ENCODE data around the gene ANKEF1.

DNA sequence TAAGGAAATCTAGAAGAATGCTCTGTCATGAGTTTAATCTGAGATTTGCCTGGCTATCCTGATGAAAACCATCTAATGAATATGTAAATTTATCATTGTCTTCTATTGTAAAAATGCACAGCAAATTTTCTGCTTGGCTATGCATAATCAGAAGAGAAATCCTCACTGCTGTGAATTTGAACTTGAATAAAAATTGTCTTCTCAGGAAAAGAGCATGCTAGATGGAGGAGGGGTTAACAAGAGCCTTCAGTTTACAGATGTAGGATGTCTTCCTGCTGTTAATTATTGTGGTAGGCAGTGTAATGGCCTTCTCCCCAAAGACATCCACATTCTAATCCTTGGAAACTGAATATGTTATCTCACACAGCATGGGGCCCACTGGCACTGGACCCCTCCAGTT lies 45.8 kb downstream of the ANKEF1 start:
- TF ChIP-seq POLR2A (IDR thresholded peaks at IDR 0.05; ENCODE audit: low read depth, low read length) = no peak
- TF ChIP-seq TAF1 (IDR thresholded peaks at IDR 0.05; ENCODE audit: borderline replicate concordance, low read depth, low read length) = no peak
- TF ChIP-seq POLR2AphosphoS5 (IDR thresholded peaks at IDR 0.05; ENCODE audit: low read depth, low read length) = no peak

Data from GM12892 (cell line).